MM.1S (cell line): ENCODE measurements around the gene COQ8B.
A peak's percentile ranks its signal among the peaks of the same experiment; 100 is the strongest.

Experiments
- DNase-seq: peaks from one replicate; pipeline ENCODE4 v3.0.0-alpha.2; 2015
- H2AFZ ChIP-seq: fragments of 300-600 bp; sonication (generic); 2 replicates; pipeline ENCODE4 v1.6.0; 2016; ENCODE audit warnings: antibody characterized with exemption, low read length
- H3F3A ChIP-seq: fragments of 300-600 bp; sonication (generic); 2 replicates; pipeline ENCODE4 v1.6.1; 2016; ENCODE audit warnings: mild to moderate bottlenecking, antibody characterized with exemption, low read length, moderate library complexity, mixed read lengths; ENCODE audit not compliant: insufficient read depth
- H3K27ac ChIP-seq: fragments of 300-600 bp; sonication (generic); 2 replicates; pipeline ENCODE4 v1.5.1; 2016; ENCODE audit warnings: mild to moderate bottlenecking, low read length
- H3K27me3 ChIP-seq: fragments of 300-600 bp; sonication (generic); replicated peaks from 2 replicates; pipeline ENCODE4 v1.6.0; 2016; ENCODE audit warnings: low read length; ENCODE audit not compliant: insufficient read depth
- H3K36me3 ChIP-seq: fragments of 300-600 bp; sonication (generic); replicated peaks from 2 replicates; pipeline ENCODE4 v1.6.1; 2016; ENCODE audit warnings: mild to moderate bottlenecking, low read length, mixed read lengths; ENCODE audit not compliant: insufficient read depth
- H3K4me1 ChIP-seq: fragments of 300-600 bp; sonication (generic); 2 replicates; pipeline ENCODE4 v1.6.1; 2016; ENCODE audit warnings: low read length, mixed read lengths
- H3K4me2 ChIP-seq: fragments of 300-600 bp; sonication (generic); 2 replicates; pipeline ENCODE4 v1.6.0; 2016; ENCODE audit warnings: low read depth, low read length
- H3K4me3 ChIP-seq: fragments of 300-600 bp; sonication (generic); 2 replicates; pipeline ENCODE4 v1.5.1; 2016; ENCODE audit warnings: low read length, mixed read lengths
- H3K79me2 ChIP-seq: fragments of 300-600 bp; sonication (generic); 2 replicates; pipeline ENCODE4 v1.6.1; 2016; ENCODE audit warnings: mixed run types, low read length, mixed read lengths
- H3K9ac ChIP-seq: fragments of 300-600 bp; sonication (generic); 2 replicates; pipeline ENCODE4 v1.6.1; 2016; ENCODE audit warnings: low read length, mixed read lengths
- H3K9me2 ChIP-seq: fragments of 300-600 bp; sonication (generic); replicated peaks from 2 replicates; pipeline ENCODE4 v1.6.1; 2016; ENCODE audit warnings: mild to moderate bottlenecking, low read length, mixed read lengths; ENCODE audit not compliant: insufficient read depth
- H3K9me3 ChIP-seq: fragments of 300-600 bp; sonication (generic); replicated peaks from 2 replicates; pipeline ENCODE4 v1.6.1; 2016; ENCODE audit warnings: mild to moderate bottlenecking, low read length, mixed read lengths; ENCODE audit not compliant: insufficient read depth
- H4K20me1 ChIP-seq: fragments of 300-600 bp; sonication (generic); 2 replicates; pipeline ENCODE4 v1.6.1; 2016; ENCODE audit warnings: mild to moderate bottlenecking, low read length, moderate library complexity, mixed read lengths; ENCODE audit not compliant: insufficient read depth
- EZH2 ChIP-seq: fragments of 300-600 bp; sonication (generic); optimal IDR thresholded peaks from 2 replicates; pipeline ENCODE3; 2017; ENCODE audit warnings: low read depth, mild to moderate bottlenecking, antibody characterized with exemption, low read length, mixed read lengths
- EZH2phosphoT487 ChIP-seq: fragments of 300-600 bp; sonication (generic); IDR thresholded peaks from 2 replicates; pipeline ENCODE4 v1.6.1; 2018; ENCODE audit warnings: antibody characterized with exemption, low read length
- TF ChIP-seq, protein P1 (sequence below): fragments of 300-600 bp; sonication (generic); IDR thresholded peaks from 2 replicates; pipeline ENCODE4 v1.5.1; 2016; ENCODE audit warnings: antibody characterized with exemption, low read length, mixed read lengths

COQ8B gene

DNA sequence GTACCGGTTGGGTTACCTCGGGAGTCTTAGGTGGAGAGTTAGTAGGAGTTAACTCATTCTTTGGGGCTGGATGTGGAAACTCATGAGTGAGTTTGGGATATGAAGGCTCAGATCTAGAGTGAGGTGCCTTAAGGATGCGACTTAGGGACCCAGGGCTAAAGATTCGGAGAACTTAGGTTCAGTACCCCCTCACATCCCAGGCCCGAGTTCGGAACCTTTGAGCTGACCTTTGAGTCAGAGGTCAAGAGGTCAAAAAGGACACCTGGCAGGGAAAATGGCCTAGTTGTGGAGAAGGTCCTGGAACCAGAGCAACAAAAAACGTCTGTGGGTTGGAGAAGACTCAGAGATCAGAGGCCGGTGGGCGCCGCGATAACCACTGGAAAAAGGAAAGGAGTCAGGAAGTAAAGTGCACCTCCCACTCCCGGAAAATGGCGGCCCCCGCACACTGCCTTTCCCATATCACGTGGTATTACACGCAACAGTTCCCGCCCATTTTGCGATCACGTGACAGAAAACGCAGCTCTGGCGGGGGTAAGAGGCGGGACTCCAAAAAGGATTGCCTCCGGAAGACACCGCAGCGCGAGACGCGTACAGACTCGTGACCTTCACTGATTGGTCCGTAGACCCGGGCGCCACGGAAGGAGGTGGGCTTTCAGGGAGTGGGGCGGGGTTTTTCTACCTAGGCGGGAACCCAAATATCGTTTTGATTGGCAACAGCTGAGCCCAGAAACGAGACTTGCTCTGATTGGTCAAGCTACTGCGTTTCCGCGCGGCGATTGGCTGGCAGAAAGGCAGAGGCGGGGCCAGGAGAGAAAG is 33.6 kb upstream of the COQ8B start, which contains the start of gene ACTMAP:
Gene ACTMAP (minus strand): TSS at position 420 of the 816 bp plus-strand sequence. CDS start 674 bp downstream, outside the sequence.
- peaks cover 53% of the 10 kb centered on the region for H3K79me2 ChIP-seq
- H3K9me3 ChIP-seq = no peaks in the 10 kb centered on the region
- H3K9me2 ChIP-seq = no peaks in the 10 kb centered on the region
- peaks cover 10% of the 10 kb centered on the region for H4K20me1 ChIP-seq
- TF ChIP-seq EZH2 = no peak
- TF ChIP-seq, protein P1, sequence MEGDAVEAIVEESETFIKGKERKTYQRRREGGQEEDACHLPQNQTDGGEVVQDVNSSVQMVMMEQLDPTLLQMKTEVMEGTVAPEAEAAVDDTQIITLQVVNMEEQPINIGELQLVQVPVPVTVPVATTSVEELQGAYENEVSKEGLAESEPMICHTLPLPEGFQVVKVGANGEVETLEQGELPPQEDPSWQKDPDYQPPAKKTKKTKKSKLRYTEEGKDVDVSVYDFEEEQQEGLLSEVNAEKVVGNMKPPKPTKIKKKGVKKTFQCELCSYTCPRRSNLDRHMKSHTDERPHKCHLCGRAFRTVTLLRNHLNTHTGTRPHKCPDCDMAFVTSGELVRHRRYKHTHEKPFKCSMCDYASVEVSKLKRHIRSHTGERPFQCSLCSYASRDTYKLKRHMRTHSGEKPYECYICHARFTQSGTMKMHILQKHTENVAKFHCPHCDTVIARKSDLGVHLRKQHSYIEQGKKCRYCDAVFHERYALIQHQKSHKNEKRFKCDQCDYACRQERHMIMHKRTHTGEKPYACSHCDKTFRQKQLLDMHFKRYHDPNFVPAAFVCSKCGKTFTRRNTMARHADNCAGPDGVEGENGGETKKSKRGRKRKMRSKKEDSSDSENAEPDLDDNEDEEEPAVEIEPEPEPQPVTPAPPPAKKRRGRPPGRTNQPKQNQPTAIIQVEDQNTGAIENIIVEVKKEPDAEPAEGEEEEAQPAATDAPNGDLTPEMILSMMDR = no peak
- no peak for TF ChIP-seq EZH2phosphoT487
- DNase-seq = peak; percentile 100
- H3F3A ChIP-seq = peaks cover 6% of the 10 kb centered on the region
- peak within 1 kb of the TSS; percentile 61 for H2AFZ ChIP-seq
- H3K4me3 ChIP-seq = peak within 1 kb of the TSS; percentile 83
- peak within 1 kb of the TSS; percentile 89 for H3K4me2 ChIP-seq
- peak within 1 kb of the TSS; percentile 95 for H3K9ac ChIP-seq
- H3K27me3 ChIP-seq = no peaks in the 10 kb centered on the region
- H3K27ac ChIP-seq = peak within 1 kb of the TSS; percentile 84
- 0 out of 2 replicates have a peak, but pooled peaks cover 9% of the 10 kb centered on the region for H3K4me1 ChIP-seq
- no peaks in the 10 kb centered on the region; the same call in 1 of the 2 replicates for H3K36me3 ChIP-seq

DNA sequence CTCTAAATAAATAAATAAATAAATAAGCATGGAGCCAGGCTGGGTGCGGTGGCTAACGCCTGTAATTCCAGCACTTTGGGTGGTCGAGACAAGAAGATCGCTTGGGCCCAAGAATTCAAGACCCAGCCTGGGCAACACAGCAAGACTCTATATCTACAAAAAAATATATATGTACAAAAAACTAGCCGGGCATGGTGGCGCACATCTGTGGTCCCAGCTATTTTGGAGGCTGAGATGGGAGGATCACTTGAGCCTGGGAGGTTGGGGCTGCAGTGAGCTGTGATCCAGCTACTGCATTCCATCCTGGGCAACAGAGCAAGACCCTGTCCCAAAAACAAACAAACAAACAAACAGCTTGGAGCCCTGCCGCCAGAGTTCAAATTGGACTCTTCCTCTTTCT is 30.9 kb upstream of the COQ8B start:
- H3K9me3 ChIP-seq = no peaks in the 10 kb centered on the region
- H3K79me2 ChIP-seq = peaks cover 28% of the 10 kb centered on the region
- H3K9me2 ChIP-seq = no peaks in the 10 kb centered on the region
- H3K27ac ChIP-seq = no peak overlapping the region
- H3K27me3 ChIP-seq = no peaks in the 10 kb centered on the region
- peaks cover 6% of the 10 kb centered on the region for H3F3A ChIP-seq
- H3K4me3 ChIP-seq = no peak overlapping the region
- TF ChIP-seq, protein P1 = no peak
- TF ChIP-seq EZH2phosphoT487 (no peak), EZH2 (no peak)
- H3K4me2 ChIP-seq = no peak overlapping the region
- DNase-seq = no peak
- no peaks in the 10 kb centered on the region for H3K36me3 ChIP-seq
- no peaks in the 10 kb centered on the region for H4K20me1 ChIP-seq
- H3K4me1 ChIP-seq = 0 out of 2 replicates have a peak, but pooled peaks cover 5% of the 10 kb centered on the region
- H2AFZ ChIP-seq = no peak overlapping the region
- H3K9ac ChIP-seq = no peak overlapping the region

DNA sequence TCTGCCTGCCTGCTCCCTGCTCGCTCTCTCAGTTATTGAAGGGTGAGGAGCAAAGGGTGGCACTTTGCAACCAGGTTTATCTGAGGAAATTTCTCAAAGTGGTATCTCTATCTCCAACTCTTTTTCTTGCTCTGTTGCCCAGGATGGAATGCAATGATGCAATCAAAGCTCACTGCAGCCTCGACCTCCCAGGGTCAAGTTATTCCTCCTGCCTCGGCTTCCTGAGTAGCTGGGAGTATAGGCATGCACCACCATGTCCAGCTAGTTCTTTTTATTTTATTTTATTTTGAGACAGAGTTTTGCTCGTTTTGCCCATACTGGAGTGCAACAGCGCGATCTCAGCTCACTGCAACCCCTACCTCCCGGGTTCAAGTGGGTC is 28.7 kb upstream of the COQ8B start:
- Histone ChIP-seq H3K9me3 (no peaks in the 10 kb centered on the region), H3K79me2 (peaks cover 13% of the 10 kb centered on the region), H3K27ac (no peak overlapping the region), H3K4me1 (0 out of 2 replicates have a peak, but pooled peaks cover 4% of the 10 kb centered on the region), H3K4me2 (no peak overlapping the region), H2AFZ (no peak overlapping the region), H3K9me2 (no peaks in the 10 kb centered on the region), H4K20me1 (no peaks in the 10 kb centered on the region), H3K27me3 (no peaks in the 10 kb centered on the region), H3K9ac (no peak overlapping the region), H3K4me3 (no peak overlapping the region), H3F3A (no peaks in the 10 kb centered on the region), H3K36me3 (no peaks in the 10 kb centered on the region)
- no peak for DNase-seq
- TF ChIP-seq EZH2 (no peak), EZH2phosphoT487 (no peak)
- TF ChIP-seq, protein P1 = no peak
